GM21737 (cell line): ENCODE data around the gene VTN.
"Not testable (repeated sequence)": the region's sequence is repeated elsewhere in the genome, so short reads cannot be mapped to it uniquely, and the experiment has no call there.

ENCODE experiments used
- ATAC-seq: cut with Tn5 transposase; IDR thresholded peaks from one replicate; pipeline ENCODE4 v1.9.1; 2021; ENCODE audit warnings: mild to moderate bottlenecking, moderate library complexity; ENCODE audit not compliant: unreplicated experiment

VTN gene

DNA sequence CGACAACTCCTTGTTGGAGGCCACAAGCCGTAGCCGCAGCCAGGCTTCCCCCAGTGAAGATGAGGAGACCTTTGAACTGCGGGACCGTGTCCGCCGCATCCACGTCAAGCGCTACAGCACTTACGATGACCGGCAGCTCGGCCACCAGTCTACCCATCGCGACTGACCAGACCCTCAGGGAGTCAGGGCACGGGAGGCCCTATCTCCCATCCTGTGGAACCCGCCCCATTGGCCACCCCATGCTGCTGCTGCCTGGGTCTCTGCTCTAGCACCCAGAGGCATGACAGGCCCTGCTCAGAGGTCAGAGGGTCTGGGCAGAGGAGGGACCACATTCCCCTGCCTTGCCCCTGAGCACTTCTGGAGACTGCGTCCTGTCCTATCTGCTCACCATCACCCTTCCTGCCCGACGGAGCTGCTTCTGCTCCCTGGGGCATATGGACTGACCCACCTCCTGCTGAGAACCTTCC, 25.6 kb downstream of the VTN start:
- no peak for ATAC-seq

DNA sequence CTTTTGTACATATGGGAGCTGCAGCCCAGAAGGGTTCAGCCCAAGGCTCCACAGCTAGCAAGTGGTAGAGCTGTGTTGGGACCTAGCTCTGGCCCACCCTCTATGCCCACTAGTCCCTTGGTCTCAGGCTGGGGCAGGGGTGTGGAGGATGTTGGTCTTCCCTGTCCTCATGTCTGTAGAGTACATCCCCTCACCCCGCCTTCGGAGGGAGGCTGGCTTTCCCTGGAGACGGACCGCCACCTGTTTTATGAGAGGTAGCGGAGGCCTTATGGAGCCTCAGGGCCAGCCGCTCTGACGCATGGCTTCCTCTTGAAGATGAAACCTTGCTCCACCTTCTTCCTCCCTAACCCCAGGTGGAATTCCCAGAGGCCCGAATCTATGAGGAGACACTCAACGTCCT, 26.1 kb downstream of the VTN start:
- ATAC-seq, result no peak

DNA sequence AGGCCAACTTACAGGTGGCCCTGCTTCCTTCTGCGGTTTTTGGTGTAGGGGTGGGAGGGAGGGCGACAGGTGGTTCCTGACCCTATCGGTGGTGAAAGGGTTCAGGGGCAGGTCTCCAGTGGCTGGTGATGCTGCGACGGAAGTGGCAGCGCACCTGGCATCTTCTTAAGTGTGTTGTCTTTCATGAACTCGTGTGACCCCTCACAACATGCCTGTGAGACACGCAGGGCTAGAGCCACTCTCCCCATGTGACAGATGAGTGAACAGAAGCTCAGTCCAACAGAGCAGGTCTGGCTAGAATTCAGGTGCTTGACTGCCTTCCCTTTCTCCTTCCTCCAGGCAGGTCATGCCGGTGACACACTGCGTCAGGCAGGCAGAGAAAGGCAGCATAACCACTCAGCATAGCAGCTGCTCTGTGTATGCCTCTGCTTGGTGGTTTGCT, 26.6 kb downstream of the VTN start:
- ATAC-seq, result no peak

DNA sequence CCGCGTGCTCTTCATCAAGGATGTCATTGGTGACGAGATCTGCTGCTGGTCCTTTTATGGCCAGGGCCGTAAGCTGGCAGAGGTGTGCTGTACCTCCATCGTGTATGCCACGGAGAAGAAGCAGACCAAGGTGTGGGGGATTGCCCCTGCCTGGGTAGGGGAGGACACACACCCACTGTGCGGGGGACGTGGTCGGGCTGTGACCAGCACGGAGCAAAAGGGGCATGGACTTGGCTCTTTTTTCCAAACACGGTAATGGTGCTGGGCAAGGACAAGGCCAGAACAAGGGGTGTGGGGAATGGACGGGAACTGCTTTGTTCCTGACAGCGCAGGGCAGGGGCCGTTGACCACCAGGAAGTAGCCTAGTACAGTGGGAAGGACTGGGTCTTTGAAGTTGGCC, 27.8 kb downstream of the VTN start:
- no peak for ATAC-seq

DNA sequence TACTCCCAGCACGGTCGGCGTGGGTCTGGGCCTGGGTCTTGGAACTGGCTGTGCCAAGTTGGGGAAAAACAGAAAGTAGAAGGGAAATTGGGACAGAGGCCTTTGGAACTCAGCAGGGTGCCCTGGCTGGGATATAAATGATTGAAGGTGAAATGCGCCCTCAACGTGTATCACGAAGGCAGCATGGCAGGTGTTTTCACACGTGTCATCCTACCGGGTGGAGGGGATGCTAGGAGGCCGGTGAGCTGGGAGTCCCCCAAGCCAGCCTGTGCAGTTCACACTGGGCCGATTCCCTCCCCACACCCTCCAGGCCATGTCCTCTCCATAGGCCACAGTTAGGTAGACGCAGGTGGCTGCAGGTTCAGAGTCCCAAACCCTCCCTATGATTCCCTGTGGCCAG, 28.6 kb downstream of the VTN start:
- no peak for ATAC-seq

DNA sequence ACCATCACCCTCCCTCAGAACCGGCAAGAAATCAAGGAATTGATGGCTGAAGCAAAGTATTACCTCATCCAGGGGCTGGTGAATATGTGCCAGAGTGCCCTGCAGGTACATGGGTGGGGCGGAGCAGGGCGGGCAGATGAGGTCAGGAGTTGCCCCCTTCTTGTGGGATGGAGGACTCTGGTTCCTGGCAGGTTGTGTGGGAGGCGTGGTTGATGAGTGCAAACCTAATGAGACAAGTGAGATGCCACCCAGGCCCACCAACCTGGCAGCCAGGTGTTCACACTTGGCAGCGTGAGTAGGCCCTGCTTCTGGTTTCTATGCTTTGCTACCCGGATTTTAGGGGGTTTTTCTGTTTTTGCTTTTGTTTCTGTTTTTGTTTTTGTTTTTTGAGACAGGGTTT, 29.7 kb downstream of the VTN start:
- ATAC-seq, result no peak

DNA sequence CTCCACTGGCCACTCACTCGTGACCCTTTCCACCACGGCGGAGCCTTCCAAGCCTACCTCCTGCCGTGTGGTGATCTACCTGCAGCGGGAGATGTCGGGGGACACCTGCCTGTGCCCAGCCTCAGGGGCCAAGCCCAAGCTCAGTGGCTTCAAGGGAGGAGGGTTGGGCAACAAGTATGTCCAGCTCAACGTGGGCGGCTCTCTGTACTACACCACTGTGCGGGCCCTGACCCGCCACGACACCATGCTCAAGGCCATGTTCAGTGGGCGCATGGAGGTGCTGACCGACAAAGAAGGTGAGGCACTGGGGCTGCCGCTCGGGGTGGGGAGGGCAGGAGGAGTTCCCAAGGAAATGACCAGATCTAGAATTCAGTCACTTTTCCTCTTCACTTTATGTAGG, 30.7 kb downstream of the VTN start:
- no peak for ATAC-seq

DNA sequence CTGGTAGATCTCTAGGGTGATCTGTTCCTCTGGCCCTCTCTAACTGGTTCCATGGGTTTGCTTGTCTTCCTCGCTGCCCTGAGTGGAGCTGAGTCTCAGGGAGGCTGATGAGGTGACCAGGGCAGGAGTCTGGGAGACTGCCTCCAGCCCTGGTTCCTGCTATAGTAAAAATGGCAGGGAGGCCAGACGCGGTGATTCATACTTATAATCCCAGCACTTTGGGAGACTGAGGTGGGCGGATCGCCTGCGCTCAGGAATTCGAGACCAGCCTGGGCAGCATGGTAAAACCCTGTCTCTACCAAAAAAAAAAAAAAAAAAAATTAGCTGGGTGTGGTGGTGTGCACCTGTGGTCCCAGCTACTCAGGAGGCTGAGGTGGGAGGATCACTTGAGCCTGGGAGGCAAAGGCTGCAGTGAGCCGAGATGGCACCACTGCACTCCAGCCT, 31.3 kb downstream of the VTN start:
- not testable (repeated sequence) for ATAC-seq

DNA sequence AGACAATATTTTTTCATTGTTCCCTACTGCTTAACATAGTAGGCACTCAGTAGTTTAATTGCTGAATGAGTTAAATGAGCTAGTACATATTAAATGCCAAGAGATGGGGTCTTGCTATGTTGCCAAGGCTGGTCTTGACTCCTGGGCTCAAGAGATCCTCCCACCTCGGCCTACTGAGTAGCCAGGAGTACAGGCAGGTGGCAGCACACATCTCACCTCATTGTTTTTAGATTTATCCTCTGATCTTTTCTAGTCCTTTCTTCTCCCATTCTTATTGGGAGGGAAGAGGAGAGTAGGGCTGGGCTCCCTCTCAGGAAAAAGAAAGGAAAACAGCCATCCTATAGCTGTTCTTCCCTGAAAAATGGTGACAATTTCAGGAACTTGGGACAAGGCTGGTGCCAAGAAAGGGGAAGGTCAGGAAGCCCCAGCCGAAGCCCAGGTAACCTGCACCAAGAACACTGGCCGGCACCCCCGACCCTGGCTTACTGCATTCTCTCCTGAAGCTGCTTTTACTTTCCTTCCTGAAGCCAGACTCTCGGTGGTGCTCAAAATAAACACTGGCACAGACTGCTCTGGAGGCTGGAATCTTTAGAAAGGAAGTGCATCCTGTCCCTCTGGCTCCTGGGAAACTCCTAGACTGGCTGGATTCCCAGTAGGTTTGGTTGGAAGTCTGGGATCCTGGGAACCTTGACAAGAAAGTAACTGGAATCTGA, 31.9 kb downstream of the VTN start:
- no peak for ATAC-seq

DNA sequence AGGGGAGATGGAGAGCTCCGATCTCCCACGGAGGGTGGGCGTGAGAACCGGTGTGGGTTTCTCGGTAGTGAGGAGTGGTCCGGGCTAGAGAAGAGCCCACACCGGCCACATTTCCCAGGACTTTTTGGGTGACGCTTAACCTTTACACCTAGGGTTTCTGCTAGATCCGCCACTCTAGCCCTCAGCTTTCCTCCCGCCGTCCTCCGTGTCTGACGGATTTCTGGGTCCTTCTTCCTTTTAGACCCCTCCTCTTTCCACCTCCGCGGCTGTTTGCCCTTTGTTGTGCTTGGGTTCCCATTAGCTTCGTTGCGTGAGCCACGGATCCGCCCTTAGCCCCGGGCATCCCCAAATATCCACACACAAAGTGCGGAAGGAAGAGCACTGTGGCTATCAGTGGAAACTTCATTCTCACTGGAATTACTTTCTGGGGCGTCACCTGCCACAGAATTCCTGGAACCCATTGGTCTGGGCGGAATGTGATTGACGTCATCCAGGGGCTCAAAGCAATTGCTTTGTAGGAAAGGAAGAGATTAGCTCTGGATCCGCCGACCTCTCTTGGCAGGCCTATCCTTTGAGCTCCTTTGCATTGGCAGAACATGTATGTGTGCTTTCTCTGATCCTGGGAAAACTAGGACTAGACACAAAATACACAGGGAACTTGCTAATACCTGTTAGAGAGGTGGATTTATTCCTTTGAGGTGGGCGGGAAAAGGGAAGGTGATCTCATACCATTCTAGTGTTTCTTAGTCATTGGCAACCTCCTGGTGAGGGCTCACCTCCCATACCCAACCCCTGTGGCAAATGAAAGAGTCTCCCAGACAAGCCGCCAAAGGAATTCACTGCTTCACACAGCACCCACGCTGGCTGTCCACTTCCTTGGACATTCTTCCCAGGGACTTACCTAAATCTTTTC, 33.9 kb downstream of the VTN start:
- ATAC-seq, result no peak

DNA sequence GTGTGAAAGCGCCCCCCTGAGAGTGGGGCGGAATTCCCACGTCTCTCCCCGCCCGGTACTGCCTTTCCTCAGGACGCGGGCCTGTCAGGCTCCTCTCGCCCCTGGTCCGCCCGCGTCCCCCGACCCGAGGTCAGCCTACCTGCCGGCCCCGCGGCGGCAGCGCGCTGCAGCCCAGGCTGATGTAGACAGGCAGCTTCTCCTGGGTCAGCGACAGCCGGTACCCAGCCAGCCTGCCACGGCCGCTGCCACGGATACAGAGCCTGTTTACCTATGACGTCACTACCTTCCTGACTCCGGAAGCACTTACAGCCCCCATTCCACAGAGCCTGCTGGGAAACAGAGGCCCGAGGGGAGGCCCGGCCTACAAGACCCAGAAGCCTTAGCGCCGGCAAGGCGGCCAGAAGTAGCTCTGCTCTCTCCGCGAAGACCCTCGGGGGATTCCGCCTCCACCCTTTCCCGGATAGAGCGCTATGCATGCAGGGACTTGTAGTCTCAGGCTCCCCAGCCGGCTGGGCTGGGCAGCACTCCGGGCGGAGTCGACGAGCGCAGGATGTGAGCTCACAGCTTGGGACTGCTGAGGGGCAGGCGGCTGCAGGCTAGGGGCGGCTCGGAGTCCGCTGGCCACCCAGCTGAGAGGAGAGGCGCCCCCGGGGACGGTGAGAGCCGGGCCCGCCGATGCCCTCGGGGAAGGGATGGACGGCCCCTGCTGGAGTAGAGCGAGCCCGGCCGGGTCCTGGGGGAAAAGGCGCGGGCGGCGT, 34.7 kb downstream of the VTN start, which contains the start of the genes IFT20 and TNFAIP1:
IFT20 (minus strand) TSS at position 272 of the 758 bp plus-strand sequence. CDS start 3,487 bp downstream, outside the sequence.
TNFAIP1 (plus strand) TSS at position 561 of the 758 bp plus-strand sequence. CDS start 3,761 bp downstream, outside the sequence.
- peak; percentile 96 for ATAC-seq

DNA sequence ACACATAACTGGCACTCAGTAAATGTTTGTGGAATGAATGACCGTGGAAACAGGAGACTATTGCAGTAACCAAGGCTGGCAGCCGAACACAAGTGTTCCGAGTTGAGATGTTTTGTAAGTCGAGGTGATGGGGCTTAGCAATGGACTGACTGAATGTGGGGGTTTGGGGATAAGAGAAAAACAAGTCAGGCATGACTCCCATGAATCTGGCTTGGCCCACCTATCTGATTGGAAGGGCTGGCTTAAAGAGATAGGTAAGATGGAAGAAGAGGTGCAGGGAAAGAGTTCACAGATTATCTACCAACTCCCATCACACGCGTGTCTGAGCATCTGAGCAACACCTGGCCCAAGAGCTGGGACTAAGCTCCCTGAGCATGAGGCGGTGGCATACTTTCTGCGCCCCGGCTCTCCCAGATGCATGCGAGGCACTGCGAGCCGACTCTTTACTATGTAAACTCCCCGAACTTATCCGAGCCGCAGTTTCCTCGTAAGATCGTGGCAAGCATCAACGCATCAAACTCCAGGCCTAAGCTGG, 35.4 kb downstream of the VTN start:
- ATAC-seq, result no peak

DNA sequence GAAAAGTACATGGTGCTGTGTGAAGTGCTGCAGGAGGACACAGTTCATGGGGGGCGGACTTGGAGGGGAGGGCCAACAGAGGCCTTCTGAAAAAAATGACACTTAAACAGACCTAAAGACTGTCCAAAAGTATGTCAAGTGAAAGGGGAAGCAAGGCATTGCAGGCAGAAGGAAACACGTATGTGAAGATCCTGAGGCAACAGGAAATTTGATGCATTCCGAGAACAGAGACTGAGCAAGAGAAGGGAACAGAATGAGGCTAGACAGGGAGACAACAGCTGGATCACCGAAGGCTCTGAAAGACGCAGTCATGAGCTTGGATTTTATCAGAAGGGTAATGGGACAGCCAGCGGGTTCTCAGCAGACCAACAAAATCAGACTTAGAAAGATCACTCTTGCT, 35.9 kb downstream of the VTN start:
- no peak for ATAC-seq

DNA sequence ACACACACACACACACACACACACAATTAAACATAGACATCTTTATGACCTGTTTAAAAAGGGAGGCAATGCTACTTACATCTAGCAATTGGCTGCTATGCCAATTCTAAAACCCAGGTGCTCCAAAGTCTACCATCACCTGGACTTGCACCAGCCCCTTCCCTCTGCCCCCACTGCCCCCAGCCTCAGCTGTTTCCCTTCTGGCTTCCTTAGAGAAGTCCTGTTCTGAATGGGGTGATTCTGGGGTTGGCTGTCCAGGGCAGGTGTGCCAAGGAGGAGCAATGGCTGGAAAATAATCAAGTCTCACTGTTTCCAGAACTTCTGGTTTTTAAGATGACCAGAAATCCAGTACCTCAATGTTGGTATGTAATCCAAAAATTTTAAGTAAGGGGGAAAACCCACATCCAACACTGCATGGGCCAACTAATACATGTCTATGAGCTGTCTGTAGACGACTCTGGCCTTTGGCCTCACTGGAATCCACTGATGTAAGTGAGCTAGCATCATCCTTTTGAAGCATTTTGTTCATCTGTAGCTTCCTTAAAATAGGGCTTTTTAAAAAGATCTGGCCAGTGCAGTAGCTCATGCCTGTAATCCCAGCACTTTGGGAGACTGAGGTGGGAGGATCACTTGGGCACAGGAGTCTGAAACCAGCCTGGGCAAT, 36.9 kb downstream of the VTN start:
- ATAC-seq, result no peak

DNA sequence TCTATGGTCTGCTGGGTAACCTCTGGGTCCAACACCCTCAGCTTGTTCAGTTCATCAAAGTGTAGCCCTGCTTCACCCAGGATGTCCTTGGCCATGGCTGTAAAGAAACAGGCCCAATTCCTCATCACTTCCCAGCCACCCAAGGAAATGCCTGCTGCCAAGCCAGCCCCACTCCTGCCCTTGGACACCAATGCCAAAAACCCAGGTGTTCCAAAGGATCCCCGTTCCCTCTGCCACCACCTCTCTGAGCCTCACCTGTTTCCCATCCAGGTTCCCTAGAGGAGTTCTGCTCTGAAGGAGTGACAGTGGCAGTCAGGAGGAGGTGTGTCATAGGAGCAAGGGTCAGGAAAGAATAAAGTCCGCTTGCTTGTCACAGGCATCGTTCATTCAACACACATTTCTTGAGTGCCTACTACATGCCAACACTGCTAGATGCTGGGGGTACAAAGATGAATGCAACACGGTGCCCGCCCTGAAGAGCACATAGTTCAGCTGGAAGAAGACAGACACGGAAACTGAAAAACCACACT, 38.2 kb downstream of the VTN start:
- ATAC-seq, result no peak

DNA sequence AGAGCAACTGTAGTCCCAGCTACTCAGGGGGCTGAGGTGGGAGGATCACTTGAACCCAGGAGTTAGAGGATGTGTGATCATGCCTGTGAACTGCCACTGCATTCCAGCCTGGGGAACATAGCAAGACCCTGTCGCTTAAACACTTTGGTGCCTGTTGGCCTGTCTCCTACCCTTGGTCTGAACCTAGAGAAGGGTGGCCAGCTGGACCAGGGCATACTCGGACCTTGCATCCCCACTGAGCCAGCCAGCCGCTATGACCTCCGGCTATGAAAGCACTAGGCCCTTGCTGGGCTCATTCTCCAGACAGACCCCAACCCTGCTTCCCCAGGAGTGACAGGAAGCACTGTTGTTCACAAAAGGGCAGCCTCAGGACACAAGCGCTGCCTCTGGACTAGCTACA, 39.4 kb downstream of the VTN start:
- no peak for ATAC-seq

DNA sequence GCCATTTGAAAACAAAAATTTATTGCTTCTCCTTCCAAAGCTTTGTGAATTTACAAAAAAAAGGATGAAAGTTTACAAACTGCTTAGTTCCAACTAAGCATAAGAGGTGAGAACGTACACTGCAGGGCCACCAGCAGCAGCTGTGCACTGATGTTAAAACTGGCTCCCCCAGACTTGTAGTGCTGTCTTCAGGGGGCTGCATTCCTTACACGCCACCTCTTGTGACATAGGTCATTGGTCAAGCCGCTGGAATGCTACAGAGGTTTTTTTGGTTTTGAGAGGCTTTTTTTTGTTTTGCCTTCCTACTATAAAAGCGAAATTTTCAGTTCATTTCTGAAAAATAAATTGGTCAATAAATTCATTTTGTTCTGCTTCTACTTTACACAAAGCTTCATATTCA, 41.8 kb downstream of the VTN start:
- no peak for ATAC-seq

DNA sequence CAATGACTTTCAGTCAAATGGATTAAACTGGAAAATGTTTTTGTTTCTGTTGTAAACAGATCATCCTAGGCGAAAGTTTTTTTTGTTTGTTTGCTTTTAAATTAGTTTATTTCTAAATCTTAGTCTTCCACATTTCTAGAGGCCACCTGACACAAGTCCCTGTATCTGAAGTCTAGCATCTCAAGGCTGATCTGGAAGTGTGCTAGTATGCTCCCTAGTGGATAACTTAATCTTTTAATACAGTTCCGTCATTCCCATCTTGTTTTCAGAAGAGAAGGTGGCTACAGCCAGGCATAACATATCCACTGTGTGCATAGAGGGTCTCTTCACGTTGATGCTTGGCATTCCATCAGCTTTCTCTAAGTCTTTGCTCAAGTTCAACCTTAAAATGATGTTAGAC, 42.4 kb downstream of the VTN start:
- ATAC-seq, result no peak

DNA sequence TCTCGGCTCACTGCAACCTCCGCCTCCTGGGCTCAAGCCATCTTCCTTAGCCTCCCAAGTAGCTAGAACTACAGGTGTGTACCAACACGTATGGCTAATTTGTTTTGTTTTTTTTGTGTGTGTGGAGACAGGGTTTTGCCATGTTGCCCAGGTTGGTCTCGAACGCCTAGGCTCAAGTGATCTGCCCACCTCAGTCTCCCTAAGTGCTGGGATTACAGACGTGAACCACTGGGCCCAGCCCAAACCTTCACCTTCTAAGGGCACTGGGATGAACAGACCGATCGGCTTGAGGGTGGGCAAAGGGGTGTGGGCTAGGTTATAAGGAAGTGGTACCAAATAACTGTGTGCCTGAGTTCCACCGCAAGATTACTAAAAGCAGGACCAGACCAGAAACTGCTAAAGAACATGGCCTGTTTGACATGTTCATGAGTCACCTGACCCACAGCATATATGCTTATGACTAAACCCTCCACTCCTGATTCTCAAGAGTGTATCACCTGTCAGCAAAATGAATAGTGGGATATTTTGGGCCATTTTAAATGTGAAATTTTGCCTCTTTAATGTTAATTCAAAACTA, 43.0 kb downstream of the VTN start:
- no peak for ATAC-seq

DNA sequence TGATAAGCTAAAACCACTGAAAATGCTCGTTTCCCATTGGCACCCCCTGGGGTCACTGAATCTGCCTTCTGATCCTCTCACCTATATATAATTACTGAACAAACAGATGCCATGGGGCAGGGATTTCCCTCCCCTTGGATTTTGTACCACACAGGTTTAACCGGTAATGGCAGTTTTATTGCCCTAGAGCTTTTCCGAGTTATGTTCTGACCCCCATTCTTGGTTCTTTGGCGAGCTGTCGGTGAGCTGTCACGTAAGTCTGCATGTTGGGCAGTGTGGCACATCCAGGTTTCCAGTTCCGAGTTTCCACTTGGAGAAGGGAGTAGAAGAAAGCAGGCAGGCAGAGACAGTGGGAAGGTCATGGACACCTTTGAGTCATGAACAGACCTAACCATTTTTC, 44.0 kb downstream of the VTN start:
- no peak for ATAC-seq
